ENCODE measurements around the gene SMYD3. TPM values are rescaled to one million over a fixed set of nuclear protein-coding genes. Genes with fewer than 3 reads are reported as not detected.
A peak's percentile ranks its signal among the peaks of the same experiment; 100 is the strongest.
"Not testable (repeated sequence)": the region's sequence is repeated elsewhere in the genome, so short reads cannot be mapped to it uniquely, and the experiment has no call there.

Gene SMYD3
- total RNA-seq, 1 experiment from 2014 or later, result 17.4 TPM

GRCh38 chr1:245971711-245972085, 535.4 kb downstream of the SMYD3 start:
- BruUV-seq (replicated peaks), result no TSS peak
- in situ Hi-C loops (cut with HindIII; ENCODE audit: low pct_unique_long_range_greater_than_20kb, low sequenced_read_pairs), result no loop called here
- no peak for ATAC-seq
- ChIA-PET CTCF (no interaction called here), POLR2A (no interaction called here)
- no peaks in the 10 kb centered on the region for H3K36me3 ChIP-seq (ENCODE audit: control insufficient read depth, insufficient read depth, low read length)
- no peak for DNase-seq (ENCODE audit: low read depth, low spot score)
- H3K27ac ChIP-seq (ENCODE audit: low read length), result no peak overlapping the region
- no peaks in the 10 kb centered on the region for H3K4me1 ChIP-seq (ENCODE audit: control insufficient read depth, insufficient read depth, low read length)
- no peaks in the 10 kb centered on the region for H3K9me3 ChIP-seq (ENCODE audit: control insufficient read depth, insufficient read depth, low read depth, low read length)
- TF ChIP-seq TCF7L2 (IDR thresholded peaks at IDR 0.05; ENCODE audit: low read depth, low read length) (no peak), SIN3A (IDR thresholded peaks at IDR 0.05; ENCODE audit: borderline replicate concordance, insufficient read depth, low read depth, low read length) (no peak), CTCF (IDR thresholded peaks at IDR 0.05) (no peak), POLR2AphosphoS5 (IDR thresholded peaks at IDR 0.05; ENCODE audit: low read depth, low read length) (no peak), REST (IDR thresholded peaks at IDR 0.05; ENCODE audit: insufficient read depth in 1 of 2, low read depth in 2 of 2, low read length in 1 of 2) (no peak)
- intact Hi-C loops (cut with micrococcal nuclease; ENCODE audit: unreplicated experiment), result no loop called here
- H3K4me3 ChIP-seq (ENCODE audit: low read depth in 2 of 2, low read length in 2 of 2), result no peak overlapping the region
- no peaks in the 10 kb centered on the region for H3K27me3 ChIP-seq (ENCODE audit: control insufficient read depth, insufficient read depth, low read length)

GRCh38 chr1:245971076-245971710, 535.9 kb downstream of the SMYD3 start:
- H3K27me3 ChIP-seq (ENCODE audit: control insufficient read depth, insufficient read depth, low read length); H3K9me3 ChIP-seq (ENCODE audit: control insufficient read depth, insufficient read depth, low read depth, low read length); H3K4me1 ChIP-seq (ENCODE audit: control insufficient read depth, insufficient read depth, low read length); H3K36me3 ChIP-seq (ENCODE audit: control insufficient read depth, insufficient read depth, low read length); DNase-seq (ENCODE audit: low read depth, low spot score); H3K27ac ChIP-seq (ENCODE audit: low read length); BruUV-seq (replicated peaks); CTCF ChIA-PET; POLR2A ChIA-PET; H3K4me3 ChIP-seq (ENCODE audit: low read depth in 2 of 2, low read length in 2 of 2); in situ Hi-C loops (cut with HindIII; ENCODE audit: low pct_unique_long_range_greater_than_20kb, low sequenced_read_pairs); intact Hi-C loops (cut with micrococcal nuclease; ENCODE audit: unreplicated experiment); ATAC-seq: not testable (repeated sequence)

- H3K27ac ChIP-seq (ENCODE audit: low read length), result no peak overlapping the region
- no peak overlapping the region for H3K4me3 ChIP-seq (ENCODE audit: low read depth in 2 of 2, low read length in 2 of 2)
- no peaks in the 10 kb centered on the region for H3K27me3 ChIP-seq (ENCODE audit: control insufficient read depth, insufficient read depth, low read length)
- no peak for ATAC-seq
- ChIA-PET CTCF (no interaction called here), POLR2A (no interaction called here)
- no peaks in the 10 kb centered on the region for H3K4me1 ChIP-seq (ENCODE audit: control insufficient read depth, insufficient read depth, low read length)
- no peaks in the 10 kb centered on the region for H3K9me3 ChIP-seq (ENCODE audit: control insufficient read depth, insufficient read depth, low read depth, low read length)
- intact Hi-C loops (cut with micrococcal nuclease; ENCODE audit: unreplicated experiment) (no loop called here), in situ Hi-C loops (cut with HindIII; ENCODE audit: low pct_unique_long_range_greater_than_20kb, low sequenced_read_pairs) (no loop called here)
- BruUV-seq (replicated peaks), result no TSS peak
- TF ChIP-seq POLR2AphosphoS5 (IDR thresholded peaks at IDR 0.05; ENCODE audit: low read depth, low read length) (no peak), CTCF (IDR thresholded peaks at IDR 0.05) (no peak), REST (IDR thresholded peaks at IDR 0.05; ENCODE audit: insufficient read depth in 1 of 2, low read depth in 2 of 2, low read length in 1 of 2) (no peak), SIN3A (IDR thresholded peaks at IDR 0.05; ENCODE audit: borderline replicate concordance, insufficient read depth, low read depth, low read length) (no peak), TCF7L2 (IDR thresholded peaks at IDR 0.05; ENCODE audit: low read depth, low read length) (no peak)
- no peaks in the 10 kb centered on the region for H3K36me3 ChIP-seq (ENCODE audit: control insufficient read depth, insufficient read depth, low read length)
- peak; percentile 42 for DNase-seq (ENCODE audit: low read depth, low spot score)
Observed at GRCh38 chr1:245969283-245969682, 537.8 kb downstream of the SMYD3 start.

Measured in Panc1 (cell line).